K562 (cell line): ENCODE results near the gene KBTBD13. TPM values are rescaled to one million over a fixed set of nuclear protein-coding genes. Genes with fewer than 3 reads are reported as not detected.
A peak's percentile ranks its signal among the peaks of the same experiment; 100 is the strongest.

ENCODE experiments used
- CSDE1 ChIP-seq, 2 experiments: fragments of 450-650 bp; IDR thresholded peaks; 2 replicates each; pipeline ENCODE4 v1.6.1; 2016; ENCODE audit warnings: mild to moderate bottlenecking in 1 of 2
- HDAC1 ChIP-seq, 2 experiments: fragments of 450-650 bp; IDR thresholded peaks; 2 replicates each; pipeline ENCODE4 v1.6.1; 2016 to 2017; ENCODE audit warnings: inconsistent platforms in 1 of 2, mild to moderate bottlenecking in 1 of 2, moderate library complexity in 1 of 2
- HDAC3 ChIP-seq: fragments of 450-650 bp; IDR thresholded peaks from 2 replicates; pipeline ENCODE4 v1.6.1; 2018; ENCODE audit warnings: borderline replicate concordance, mild to moderate bottlenecking, moderate library complexity; ENCODE audit not compliant: partially characterized antibody
- NELFE ChIP-seq: IDR thresholded peaks from 2 replicates; pipeline ENCODE4 v1.6.1; 2011; ENCODE audit warnings: mild to moderate bottlenecking; ENCODE audit not compliant: insufficient read depth, insufficient read length
- NFATC3 ChIP-seq: fragments of 450-650 bp; IDR thresholded peaks from 2 replicates; pipeline ENCODE4 v1.6.1; 2017; ENCODE audit warnings: mild to moderate bottlenecking
- RAD21 ChIP-seq, 2 experiments: fragments of 250-450 bp in 1 of 2; fragments of 450-650 bp in 1 of 2; sonication (Bioruptor Pico) in 1 of 2; formaldehyde crosslinking in 1 of 2; IDR thresholded peaks in 1 of 2; conservative IDR thresholded peaks in 1 of 2; 2 replicates each; pipeline versions ENCODE4 v1.4.0 to v1.8.0; 2020 to 2022; ENCODE audit warnings: mild to moderate bottlenecking in 2 of 2, moderate library complexity in 1 of 2
- RUNX1 ChIP-seq: sonication (generic); IDR thresholded peaks from 2 replicates; pipeline ENCODE4 v1.6.1; 2016; ENCODE audit warnings: antibody characterized with exemption, low read depth
- SMC3 ChIP-seq: conservative IDR thresholded peaks from 2 replicates; pipeline ENCODE4 v1.6.1; 2011; ENCODE audit warnings: low read depth, low read length, improper control_type of control experiment; ENCODE audit not compliant: insufficient read depth
- TEAD1 ChIP-seq, 2 experiments: fragments of 450-650 bp in 1 of 2; sonication (generic) in 1 of 2; formaldehyde crosslinking; IDR thresholded peaks; 2 replicates each; pipeline versions ENCODE4 v1.4.0 to v1.8.0; 2020 to 2022; ENCODE audit warnings: mild to moderate bottlenecking in 2 of 2, missing genetic modification reagents in 1 of 2
- TSC22D4 ChIP-seq: fragments of 450-650 bp; IDR thresholded peaks from 2 replicates; pipeline ENCODE4 v1.6.1; 2016; ENCODE audit warnings: missing genetic modification characterization, missing biosample characterization, control low read depth
- U2AF2 ChIP-seq: fragments of 200-400 bp; formaldehyde crosslinking; optimal IDR thresholded peaks from 2 replicates; pipeline ENCODE3; 2017; ENCODE audit warnings: low read depth, mild to moderate bottlenecking, low read length
- ZBED1 ChIP-seq: IDR thresholded peaks from 2 replicates; pipeline ENCODE4 v1.6.1; 2014
- ZFPM2 ChIP-seq: fragments of 250-450 bp; sonication (Bioruptor Pico); IDR thresholded peaks from 2 replicates; pipeline ENCODE4 v1.5.1; 2022; ENCODE audit warnings: mild to moderate bottlenecking
- ZNF165 ChIP-seq: fragments of 250-450 bp; sonication (Bioruptor Pico); IDR thresholded peaks from 2 replicates; pipeline ENCODE4 v1.4.0; 2020; ENCODE audit warnings: borderline replicate concordance
- ZNF41 ChIP-seq: fragments of 250-450 bp; sonication (Bioruptor Pico); conservative IDR thresholded peaks from 2 replicates; pipeline ENCODE4 v1.4.0; 2020; ENCODE audit warnings: mild to moderate bottlenecking
- polyA plus RNA-seq, 8 experiments: library from polyadenylated mRNA; depleted of rRNA in 4 of 8; stranded (reverse) in 5 of 8; unstranded in 3 of 8; fragments of >200 nt; fragmentation: Nextera tagmentation in 2 of 8; fragmentation: Illumina TruSeq in 1 of 8; extraction: Ambion mirVana in 2 of 8; extraction: Trizol in 1 of 8; gene quantifications; 2 replicates each; pipeline versions ENCODE4 v1.2.1 to v1.2.3, GENCODE V29; 2011 to 2014; ENCODE audit warnings: inconsistent platforms in 1 of 8, missing spikeins in 1 of 8
- total RNA-seq, 7 experiments: library from RNA; depleted of rRNA in 6 of 7; stranded (reverse); fragments of >200 nt in 6 of 7; fragmentation: Illumina TruSeq in 2 of 7; extraction: Trizol in 2 of 7; gene quantifications; 2 replicates each; pipeline versions ENCODE4 v1.2.1 to v1.2.3, GENCODE V29; 2011 to 2021; ENCODE audit warnings: low replicate concordance in 1 of 7
- TF ChIP-seq, protein P1 (sequence below), 3 experiments: fragments of 200-800 bp in 1 of 3; sonication (Bioruptor generic) in 1 of 3; sonication (generic) in 1 of 3; formaldehyde crosslinking in 1 of 3; IDR thresholded peaks; 2 replicates each; pipeline versions ENCODE4 v1.6.1 to v1.8.0; 2016 to 2022; ENCODE audit warnings: mild to moderate bottlenecking in 2 of 3, missing compliant biosample characterization in 2 of 3, missing genetic modification characterization in 2 of 3, missing genetic modification reagents in 1 of 3
- TF ChIP-seq, protein P2 (sequence below): fragments of 450-650 bp; formaldehyde crosslinking; conservative IDR thresholded peaks from 2 replicates; pipeline ENCODE4 v1.4.0; 2022; ENCODE audit warnings: mild to moderate bottlenecking, missing genetic modification characterization
- TF ChIP-seq, protein P3 (sequence below): fragments of 250-450 bp; sonication (Bioruptor Pico); IDR thresholded peaks from 2 replicates; pipeline ENCODE4 v1.6.1; 2021; ENCODE audit warnings: mild to moderate bottlenecking
- TF ChIP-seq, protein P4 (sequence below): fragments of 450-650 bp; IDR thresholded peaks from 2 replicates; pipeline ENCODE4 v1.6.1; 2018; ENCODE audit warnings: mild to moderate bottlenecking, low read depth; ENCODE audit not compliant: partially characterized antibody
- TF ChIP-seq, protein P5 (sequence below): sonication (generic); formaldehyde crosslinking; IDR thresholded peaks from 2 replicates; pipeline ENCODE4 v1.8.1; 2023; ENCODE audit warnings: mild to moderate bottlenecking, missing genetic modification reagents
- TF ChIP-seq, protein P6 (sequence below), 3 experiments: IDR thresholded peaks in 2 of 3; conservative IDR thresholded peaks in 1 of 3; 2 replicates each; pipeline ENCODE4 v1.5.1; 2011 to 2012; ENCODE audit warnings: low read length in 3 of 3, mild to moderate bottlenecking in 3 of 3, control low read depth in 2 of 3, improper control_type of control experiment in 1 of 3, inconsistent platforms in 1 of 3, low read depth in 1 of 3, mixed read lengths in 1 of 3, moderate library complexity in 1 of 3; ENCODE audit not compliant: insufficient read depth in 2 of 3

The KBTBD13 gene
- total and polyA plus RNA-seq, 9 of the 15 experiments (the other 6 are each of a cell fraction or from before 2014, with no cell fraction given) = 0.07 to 0.13 (median 0.10) TPM; not detected in 3

DNA sequence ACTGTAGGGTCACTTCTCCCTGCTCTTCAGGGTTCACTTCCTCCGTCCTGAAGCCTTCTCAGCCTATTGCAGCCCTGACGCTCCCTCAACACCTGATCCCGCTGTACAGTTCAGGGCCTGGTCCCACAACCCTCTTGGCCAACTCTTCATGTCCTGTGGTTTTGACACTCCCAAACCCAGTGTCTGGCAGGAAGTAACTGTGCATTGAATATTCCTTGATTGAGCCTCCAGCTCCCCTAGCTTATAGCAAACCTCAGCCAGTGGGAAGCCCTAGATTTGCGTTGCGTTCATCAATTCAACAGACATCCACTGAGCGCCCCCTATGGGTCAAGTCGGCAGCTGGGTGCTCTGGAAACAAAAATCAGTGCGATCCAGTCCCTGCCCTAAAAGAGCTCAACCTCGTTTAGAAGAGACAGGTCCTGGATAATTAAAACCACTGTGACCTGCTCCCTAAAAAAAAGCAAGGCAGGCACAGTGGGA is 24.9 kb downstream of the KBTBD13 start (continued):
- TF ChIP-seq, protein P1, sequence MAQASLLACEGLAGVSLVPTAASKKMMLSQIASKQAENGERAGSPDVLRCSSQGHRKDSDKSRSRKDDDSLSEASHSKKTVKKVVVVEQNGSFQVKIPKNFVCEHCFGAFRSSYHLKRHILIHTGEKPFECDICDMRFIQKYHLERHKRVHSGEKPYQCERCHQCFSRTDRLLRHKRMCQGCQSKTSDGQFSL (CRISPR knock-in tag; IDR thresholded peaks at IDR 0.05) = no peak
- TF ChIP-seq, protein P1 (tag; IDR thresholded peaks at IDR 0.05) = no peak
- TF ChIP-seq, protein P2, sequence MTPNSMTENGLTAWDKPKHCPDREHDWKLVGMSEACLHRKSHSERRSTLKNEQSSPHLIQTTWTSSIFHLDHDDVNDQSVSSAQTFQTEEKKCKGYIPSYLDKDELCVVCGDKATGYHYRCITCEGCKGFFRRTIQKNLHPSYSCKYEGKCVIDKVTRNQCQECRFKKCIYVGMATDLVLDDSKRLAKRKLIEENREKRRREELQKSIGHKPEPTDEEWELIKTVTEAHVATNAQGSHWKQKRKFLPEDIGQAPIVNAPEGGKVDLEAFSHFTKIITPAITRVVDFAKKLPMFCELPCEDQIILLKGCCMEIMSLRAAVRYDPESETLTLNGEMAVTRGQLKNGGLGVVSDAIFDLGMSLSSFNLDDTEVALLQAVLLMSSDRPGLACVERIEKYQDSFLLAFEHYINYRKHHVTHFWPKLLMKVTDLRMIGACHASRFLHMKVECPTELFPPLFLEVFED (CRISPR knock-in tag) = no peak
- no peak for TF ChIP-seq TEAD1 (CRISPR knock-in tag; IDR thresholded peaks at IDR 0.05)
- no peak for TF ChIP-seq ZNF41 (CRISPR knock-in tag)
- TF ChIP-seq NELFE = no peak
- TF ChIP-seq HDAC3 = no peak
- TF ChIP-seq U2AF2 = no peak
- no peak for TF ChIP-seq CSDE1 (IDR thresholded peaks at IDR 0.05)
- TF ChIP-seq ZNF165 (CRISPR knock-in tag) = no peak
- TF ChIP-seq, protein P3, sequence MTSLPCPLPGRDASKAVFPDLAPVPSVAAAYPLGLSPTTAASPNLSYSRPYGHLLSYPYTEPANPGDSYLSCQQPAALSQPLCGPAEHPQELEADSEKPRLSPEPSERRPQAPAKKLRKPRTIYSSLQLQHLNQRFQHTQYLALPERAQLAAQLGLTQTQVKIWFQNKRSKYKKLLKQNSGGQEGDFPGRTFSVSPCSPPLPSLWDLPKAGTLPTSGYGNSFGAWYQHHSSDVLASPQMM (CRISPR knock-in tag) = no peak
- TF ChIP-seq, protein P4, sequence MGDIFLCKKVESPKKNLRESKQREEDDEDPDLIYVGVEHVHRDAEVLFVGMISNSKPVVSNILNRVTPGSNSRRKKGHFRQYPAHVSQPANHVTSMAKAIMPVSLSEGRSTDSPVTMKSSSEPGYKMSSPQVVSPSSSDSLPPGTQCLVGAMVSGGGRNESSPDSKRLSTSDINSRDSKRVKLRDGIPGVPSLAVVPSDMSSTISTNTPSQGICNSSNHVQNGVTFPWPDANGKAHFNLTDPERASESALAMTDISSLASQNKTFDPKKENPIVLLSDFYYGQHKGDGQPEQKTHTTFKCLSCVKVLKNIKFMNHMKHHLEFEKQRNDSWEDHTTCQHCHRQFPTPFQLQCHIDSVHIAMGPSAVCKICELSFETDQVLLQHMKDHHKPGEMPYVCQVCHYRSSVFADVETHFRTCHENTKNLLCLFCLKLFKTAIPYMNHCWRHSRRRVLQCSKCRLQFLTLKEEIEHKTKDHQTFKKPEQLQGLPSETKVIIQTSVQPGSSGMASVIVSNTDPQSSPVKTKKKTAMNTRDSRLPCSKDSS = no peak
- TF ChIP-seq ZFPM2 (CRISPR knock-in tag) = no peak
- TF ChIP-seq, protein P5, sequence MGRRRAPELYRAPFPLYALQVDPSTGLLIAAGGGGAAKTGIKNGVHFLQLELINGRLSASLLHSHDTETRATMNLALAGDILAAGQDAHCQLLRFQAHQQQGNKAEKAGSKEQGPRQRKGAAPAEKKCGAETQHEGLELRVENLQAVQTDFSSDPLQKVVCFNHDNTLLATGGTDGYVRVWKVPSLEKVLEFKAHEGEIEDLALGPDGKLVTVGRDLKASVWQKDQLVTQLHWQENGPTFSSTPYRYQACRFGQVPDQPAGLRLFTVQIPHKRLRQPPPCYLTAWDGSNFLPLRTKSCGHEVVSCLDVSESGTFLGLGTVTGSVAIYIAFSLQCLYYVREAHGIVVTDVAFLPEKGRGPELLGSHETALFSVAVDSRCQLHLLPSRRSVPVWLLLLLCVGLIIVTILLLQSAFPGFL (CRISPR knock-in tag) = no peak
- peak; percentile 34; the same call in 1 of the 2 replicates for TF ChIP-seq SMC3
- no peak for TF ChIP-seq NFATC3
- no peak for TF ChIP-seq RUNX1
- no peak for TF ChIP-seq ZBED1
- TF ChIP-seq, protein P6, sequence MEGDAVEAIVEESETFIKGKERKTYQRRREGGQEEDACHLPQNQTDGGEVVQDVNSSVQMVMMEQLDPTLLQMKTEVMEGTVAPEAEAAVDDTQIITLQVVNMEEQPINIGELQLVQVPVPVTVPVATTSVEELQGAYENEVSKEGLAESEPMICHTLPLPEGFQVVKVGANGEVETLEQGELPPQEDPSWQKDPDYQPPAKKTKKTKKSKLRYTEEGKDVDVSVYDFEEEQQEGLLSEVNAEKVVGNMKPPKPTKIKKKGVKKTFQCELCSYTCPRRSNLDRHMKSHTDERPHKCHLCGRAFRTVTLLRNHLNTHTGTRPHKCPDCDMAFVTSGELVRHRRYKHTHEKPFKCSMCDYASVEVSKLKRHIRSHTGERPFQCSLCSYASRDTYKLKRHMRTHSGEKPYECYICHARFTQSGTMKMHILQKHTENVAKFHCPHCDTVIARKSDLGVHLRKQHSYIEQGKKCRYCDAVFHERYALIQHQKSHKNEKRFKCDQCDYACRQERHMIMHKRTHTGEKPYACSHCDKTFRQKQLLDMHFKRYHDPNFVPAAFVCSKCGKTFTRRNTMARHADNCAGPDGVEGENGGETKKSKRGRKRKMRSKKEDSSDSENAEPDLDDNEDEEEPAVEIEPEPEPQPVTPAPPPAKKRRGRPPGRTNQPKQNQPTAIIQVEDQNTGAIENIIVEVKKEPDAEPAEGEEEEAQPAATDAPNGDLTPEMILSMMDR (IDR thresholded peaks at IDR 0.05 in 2 of 3, conservative IDR thresholded peaks at IDR 0.05 in 1 of 3; ENCODE audit: insufficient read depth in 2 of 3, low read depth in 1 of 3, low read length in 3 of 3) = peak; percentile 76 to 85 (median 83)
- peak; percentile 29 to 60 for TF ChIP-seq RAD21 (CRISPR knock-in tag; conservative IDR thresholded peaks at IDR 0.05 in 1 of 2, IDR thresholded peaks at IDR 0.05 in 1 of 2)
- no peak for TF ChIP-seq TSC22D4 (tag)
- 0 out of 4 replicates have a peak, but pooled peaks of 1 of the 2 experiments have one; percentile 25 for TF ChIP-seq HDAC1 (IDR thresholded peaks at IDR 0.05)
